Fibroblast of skin of left quadriceps (primary cell): ENCODE results near the gene TSHZ1.
"Not testable (repeated sequence)": the region's sequence is repeated elsewhere in the genome, so short reads cannot be mapped to it uniquely, and the experiment has no call there.

ENCODE experiments used
- DNase-seq, 2 experiments: peaks; one replicate each; pipeline ENCODE4 v3.0.0-alpha.2; 2013; ENCODE audit warnings: low read depth in 2 of 2

The TSHZ1 gene

DNA sequence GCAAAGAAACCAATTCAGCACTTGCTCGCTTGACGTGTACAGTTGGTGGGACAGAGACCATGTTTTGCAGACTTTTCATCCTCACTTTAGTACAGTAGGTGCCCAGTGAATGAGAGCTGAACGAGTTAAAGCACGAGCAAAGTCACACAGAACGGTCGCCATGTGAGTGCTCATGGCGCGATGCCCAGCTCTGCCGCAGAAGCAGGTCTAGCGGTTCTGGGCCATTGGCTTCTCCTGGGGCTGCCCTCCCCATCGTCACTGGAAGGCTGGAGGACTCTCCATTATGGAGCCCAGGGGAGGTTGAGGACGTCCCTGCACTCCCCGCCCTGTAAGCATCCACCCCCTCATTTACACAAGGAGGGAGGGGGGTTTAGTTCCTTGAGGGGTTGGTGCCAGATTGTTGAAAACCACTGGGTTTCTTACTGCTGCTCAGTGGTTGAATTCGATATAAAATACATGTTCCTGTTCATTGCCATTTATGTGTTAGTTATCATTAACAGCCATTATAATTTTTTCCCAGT, 26.6 kb upstream of the TSHZ1 start:
- DNase-seq = no peak

DNA sequence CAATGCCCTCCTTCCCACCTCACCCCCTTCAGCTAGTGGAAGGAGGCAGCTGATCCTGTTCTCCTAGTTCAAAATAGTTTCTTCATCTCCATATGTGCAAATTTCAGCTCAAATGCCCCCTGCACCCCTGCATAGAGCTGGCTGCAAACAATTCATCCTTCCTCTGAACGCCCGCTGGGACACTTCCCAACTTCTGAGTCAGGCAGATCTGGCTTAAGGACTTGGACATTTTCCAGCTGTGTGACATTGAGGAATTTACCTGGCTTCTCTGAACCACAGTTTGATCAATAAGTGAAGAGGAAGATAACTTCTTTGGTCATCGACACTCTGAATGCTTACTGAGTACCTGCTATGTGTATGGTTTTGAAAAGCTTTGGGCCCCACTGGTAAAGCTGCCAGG, 25.1 kb upstream of the TSHZ1 start:
- DNase-seq = no peak

GRCh38 chr18:75187702-75188101, 22.9 kb upstream of the TSHZ1 start:
- not testable (repeated sequence) for DNase-seq

DNA sequence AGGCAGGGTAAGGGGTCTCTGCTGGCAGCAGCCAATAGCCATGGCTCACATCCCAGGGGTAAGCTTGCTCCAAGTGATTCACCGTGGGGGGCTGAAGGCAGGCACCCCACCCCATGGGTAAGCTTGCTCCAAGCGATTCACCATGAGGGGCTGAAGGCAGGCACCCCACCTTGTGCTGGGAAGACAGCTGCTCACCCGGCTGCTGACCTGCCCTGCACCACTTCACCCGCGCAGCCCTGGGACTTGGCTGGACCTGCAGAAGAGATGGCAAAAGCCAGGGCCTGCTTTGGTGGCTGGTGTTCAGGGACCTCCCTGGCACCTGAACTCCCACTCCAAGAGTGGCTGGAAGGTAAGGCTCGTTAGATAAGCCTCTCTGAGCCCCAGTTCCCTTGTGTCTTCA, 20.9 kb upstream of the TSHZ1 start:
- DNase-seq = no peak

GRCh38 chr18:75192899-75193298, 17.7 kb upstream of the TSHZ1 start:
- no peak for DNase-seq

- no peak for DNase-seq
Observed at GRCh38 chr18:75198036-75198435, 12.6 kb upstream of the TSHZ1 start.

- no peak for DNase-seq
Observed at GRCh38 chr18:75199327-75199726, 11.3 kb upstream of the TSHZ1 start.

DNA sequence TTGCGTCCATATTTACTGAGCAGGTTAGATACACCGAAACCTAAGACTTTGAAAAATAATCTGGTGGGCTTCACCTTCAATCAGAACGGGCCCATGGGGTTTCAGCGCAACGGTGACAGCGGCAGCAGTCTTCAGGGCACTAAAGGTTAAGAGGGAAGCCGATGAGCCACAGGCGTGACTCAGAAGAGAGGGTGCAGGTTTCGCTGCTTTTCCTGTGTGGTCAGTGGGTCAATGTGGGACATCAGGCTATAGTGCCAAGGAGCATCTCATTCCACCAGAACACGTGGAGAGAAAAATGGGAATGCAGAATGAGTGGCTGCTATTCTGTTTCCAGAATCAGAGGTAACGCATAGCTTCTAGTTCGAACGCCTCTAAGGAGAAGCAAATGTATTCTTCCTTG, 10.5 kb upstream of the TSHZ1 start:
- no peak for DNase-seq

GRCh38 chr18:75200605-75201280, 9.9 kb upstream of the TSHZ1 start:
- no peak for DNase-seq

DNA sequence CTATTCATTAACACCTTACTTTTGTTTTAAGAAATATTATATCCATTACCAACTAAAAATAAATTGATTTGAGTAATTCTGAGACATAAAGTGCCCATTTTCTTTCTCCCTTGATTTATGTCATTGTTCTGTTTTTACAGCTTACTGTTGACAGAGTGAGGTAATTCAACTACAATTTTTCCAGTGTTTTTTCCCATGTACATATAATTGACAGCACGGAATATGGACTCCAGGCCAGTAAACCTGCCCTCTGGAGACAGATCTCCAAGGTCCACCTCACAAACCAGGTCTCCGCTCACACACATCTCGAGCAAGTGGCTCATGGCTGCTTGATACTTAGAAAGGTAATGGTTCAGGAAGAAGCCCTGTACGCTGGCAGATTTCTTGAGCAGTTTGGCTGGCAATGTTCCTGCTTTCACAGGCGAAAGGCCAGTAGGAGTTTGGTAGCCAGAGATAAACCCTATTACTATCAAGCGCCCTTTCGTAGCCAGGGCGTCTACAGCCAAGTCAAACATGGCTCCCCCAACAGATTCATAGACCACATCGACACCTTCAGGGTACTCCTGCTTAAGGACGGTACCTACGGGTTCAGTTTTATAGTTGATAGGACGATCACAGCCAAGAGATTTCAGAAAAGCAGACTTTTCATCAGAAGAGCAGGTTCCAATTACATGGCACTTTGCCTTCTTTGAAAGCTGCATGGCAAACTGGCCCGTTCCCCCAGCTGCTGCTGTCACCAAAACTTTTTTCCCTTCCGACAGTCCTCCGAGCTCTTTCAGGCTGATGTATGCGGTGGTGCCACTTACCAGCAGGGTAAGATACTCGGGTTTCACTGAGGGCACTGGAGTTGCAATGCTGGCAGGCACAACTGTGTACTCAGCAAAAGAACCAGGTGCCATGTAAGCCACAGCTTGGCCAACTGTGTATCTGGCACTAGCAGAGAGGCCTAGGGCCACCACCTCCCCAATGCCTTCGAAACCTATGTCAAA, 9.0 kb upstream of the TSHZ1 start:
- DNase-seq = no peak

DNA sequence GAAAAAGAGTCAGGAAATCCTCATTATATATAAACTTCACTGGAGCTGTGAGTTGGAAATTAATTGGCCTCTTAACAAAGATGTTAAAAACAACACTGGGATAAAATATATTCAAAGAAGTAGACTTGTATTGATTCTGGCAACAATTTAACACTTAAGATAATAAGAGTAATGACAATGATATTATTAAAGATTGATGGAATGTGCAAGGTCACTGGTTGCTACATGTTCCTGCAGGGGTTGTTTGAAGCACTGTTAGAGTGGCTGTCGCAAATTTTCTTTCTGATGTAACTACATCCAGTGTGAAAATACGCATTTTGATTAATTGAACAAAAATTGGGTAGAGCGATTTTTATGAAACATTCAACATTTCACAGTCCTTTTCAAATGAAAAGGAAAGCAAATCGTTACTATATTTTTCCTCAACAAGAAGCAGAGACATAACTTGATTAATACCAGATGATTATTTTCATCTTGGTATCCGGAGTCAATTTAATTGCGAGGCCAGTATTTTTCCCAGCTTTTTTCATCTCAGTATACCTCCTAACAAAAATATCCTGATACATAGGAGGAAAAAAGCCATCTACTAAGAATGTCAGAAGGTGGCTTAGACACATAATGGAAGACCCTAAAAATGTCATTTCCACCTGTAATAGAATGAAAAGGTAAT, 7.8 kb upstream of the TSHZ1 start:
- DNase-seq = no peak

DNA sequence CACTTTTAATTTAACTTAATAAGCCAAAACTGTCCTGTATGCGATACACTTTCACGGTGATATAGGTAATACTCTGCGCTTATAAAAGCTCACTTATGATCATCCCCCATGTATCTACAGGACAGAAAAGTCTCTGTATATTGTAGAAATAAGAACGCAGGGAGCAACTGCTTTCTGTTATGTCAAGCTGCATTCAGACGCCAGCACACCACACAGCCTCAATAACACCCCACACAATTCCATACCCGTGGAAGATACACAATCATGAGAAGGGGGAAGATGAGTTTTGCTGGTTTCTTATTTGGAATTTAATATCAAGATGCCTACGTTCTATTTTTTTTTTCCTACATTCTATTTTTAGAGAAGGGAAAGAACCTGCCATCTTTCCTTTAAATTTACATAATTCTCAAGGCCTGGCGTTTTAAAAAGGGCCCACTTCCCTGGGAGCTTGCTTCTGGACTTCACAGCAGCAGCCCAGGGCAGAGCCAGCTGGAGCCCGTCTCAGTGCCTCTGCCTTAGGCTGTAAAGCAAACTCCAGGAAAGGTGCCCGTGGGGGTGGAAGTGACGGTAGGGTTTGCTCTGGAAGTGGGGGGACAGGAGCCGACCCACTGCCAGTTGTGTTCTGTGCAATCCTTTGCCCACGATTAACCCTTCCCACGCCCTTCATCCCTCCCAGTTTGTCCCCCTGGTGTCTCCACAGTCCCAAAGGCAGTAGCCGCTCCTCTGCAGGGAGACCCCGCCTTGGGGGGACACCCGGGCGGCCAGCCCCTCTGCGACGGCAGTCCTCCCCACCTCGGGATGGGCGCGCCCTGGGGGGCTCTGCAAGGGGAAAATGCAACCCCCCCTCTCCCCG, 7.0 kb upstream of the TSHZ1 start:
- no peak for DNase-seq

DNA sequence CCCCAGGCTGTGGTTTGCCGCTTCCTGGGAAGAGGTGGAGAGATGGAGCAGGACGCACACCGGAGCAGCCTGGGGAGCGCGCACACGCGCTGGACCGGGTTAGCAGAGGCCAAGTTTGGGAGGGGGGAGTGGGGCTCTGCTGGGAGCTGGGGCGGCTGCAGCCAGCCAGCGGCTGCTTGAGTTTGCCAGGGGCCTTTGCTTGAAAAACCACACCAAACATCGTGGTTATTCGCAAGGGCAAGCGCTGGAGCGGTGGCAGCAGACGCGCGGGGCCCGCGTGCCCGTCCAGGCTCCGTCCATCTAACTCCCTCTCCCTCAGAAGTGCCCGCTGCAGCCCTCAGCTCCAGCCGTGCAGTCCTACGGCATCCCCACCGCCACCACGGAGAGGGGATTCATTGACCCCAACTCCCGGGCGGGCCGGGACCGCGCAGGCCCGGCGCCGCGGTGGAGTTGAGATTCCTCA, 6.3 kb upstream of the TSHZ1 start:
- DNase-seq = no peak

GRCh38 chr18:75204732-75205513, 5.7 kb upstream of the TSHZ1 start:
- DNase-seq = no peak

DNA sequence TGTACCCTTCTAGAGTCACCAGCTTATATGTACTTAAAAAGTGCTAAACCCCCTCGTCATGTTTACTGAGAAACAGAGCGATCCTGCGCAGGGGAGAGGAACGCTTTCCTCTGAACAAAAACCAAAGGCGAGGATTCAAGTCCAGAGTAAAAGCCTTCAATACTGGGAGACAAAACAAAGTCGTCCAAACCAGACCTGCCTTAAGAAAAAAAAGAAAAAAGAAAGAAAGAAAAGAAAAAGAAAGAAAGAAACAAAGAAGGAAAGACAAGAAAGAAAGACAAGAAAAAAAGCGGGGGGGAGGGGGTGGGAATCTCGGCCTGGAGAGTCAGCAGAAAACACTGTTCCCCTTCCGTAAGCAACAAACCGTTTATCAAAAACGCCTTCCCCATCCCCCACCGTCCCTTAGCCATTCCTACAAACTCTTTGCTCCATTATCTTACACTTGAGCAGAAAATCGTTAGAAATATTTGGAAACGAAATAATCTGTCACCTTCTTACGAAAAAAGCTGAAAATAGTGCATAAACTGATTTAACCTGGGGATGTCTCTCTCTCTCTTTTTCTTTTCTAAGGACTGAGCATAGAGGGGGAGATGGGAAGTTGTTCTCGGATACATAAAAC, 5.0 kb upstream of the TSHZ1 start:
- DNase-seq = no peak

DNA sequence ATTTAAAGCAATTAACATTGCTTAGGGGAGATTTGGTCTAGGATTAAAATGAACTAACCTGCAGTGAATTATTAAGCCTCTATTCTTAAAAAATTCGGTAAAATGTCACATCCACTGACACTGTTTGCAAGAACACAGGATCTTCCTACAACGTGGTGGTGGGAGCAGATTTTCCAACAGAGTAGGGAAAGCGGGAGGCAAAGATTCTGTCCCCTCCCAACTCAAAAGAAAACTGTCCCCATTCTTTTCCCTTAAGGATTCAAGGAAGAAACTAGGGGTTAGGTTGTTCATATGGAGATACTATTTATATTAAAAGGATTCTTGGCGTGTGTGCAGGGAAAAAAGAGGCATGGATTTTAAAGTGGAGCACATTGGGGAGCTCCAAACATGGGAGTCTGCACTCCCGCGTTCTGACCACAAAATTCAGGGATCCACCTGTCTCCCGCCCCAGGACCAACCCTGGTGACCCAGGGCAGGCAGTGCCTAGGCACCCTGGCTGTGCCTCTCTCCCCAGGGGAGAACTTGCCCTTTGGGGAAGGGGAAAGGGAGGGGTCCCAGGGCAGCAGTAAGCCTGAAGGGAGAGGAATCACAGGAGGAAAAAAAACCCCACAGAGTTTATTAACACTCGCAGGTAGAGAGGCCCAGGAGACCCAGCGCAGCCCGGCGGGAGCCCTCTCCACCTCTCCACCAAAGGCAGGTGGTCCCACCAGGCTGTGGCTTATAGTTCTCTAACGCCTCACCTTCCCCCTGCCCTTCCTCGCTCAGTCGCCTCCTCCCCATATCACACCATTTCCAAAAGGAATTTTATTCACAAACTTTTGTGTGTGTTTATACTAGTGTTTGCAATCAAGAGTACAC, 3.9 kb upstream of the TSHZ1 start:
- no peak for DNase-seq

DNA sequence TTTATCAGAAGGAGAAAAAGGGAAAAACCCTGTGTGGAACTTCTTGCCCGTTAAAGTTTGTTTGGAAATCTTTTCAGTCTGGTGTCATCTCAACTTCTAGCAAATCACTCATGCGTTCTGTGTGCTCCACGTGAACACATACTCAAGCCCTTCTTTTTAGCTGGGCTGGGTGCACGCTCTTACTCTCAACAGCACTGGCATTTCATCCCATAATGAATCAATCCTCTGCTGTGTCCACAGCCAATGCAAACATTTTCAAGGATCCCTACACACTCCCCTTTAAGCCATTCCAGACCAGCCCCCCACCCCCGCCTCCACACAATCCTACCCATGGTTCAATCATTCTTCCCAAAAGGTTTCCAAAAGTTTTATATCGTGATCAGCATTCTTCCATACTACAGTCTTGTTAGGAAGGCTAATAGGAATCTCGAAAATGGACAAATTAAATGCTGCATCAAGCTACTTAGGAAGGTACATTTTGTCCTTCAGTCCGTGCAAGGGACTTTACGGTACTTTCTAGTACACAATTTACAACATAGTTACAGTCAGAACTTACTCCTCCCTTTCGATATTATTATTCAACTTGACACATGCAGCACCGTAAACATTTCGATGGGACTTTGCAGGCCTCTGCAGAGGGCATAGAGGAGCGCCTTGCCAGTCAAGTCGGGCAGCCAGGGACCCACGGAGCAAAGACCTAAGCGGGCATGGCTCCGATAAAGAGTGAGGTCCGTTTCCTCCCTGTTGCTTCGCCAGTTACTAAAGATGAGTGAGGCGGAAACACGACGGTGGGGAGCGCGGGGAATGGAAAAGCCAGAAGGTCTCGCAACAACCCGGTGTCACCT, 3.1 kb upstream of the TSHZ1 start:
- DNase-seq = no peak
